Neural crest cell (in vitro differentiated cells): ENCODE results near the gene MAN2B2. TPM values are rescaled to one million over a fixed set of nuclear protein-coding genes. Genes with fewer than 3 reads are reported as not detected.

ENCODE experiments used
- DNase-seq: peaks from one replicate; pipeline ENCODE4 v3.0.0; 2021; ENCODE audit warnings: low read depth, mixed read lengths, low spot score
- H3K27ac Mint-ChIP-seq: one replicate; pipeline ENCODE4 v1.8.0; 2021; ENCODE audit warnings: mild to moderate bottlenecking, mixed read lengths; ENCODE audit not compliant: unreplicated experiment
- H3K27me3 Mint-ChIP-seq: 2 replicates; pipeline ENCODE4 v1.8.0; 2021; ENCODE audit warnings: low read depth, mild to moderate bottlenecking, mixed read lengths
- H3K36me3 Mint-ChIP-seq: 2 replicates; pipeline ENCODE4 v1.8.0; 2021; ENCODE audit warnings: low read depth, mild to moderate bottlenecking, mixed read lengths
- H3K4me1 Mint-ChIP-seq: 2 replicates; pipeline ENCODE4 v1.8.0; 2021; ENCODE audit warnings: mixed read lengths
- H3K4me3 Mint-ChIP-seq: one replicate; pipeline ENCODE4 v1.8.0; 2021; ENCODE audit warnings: mild to moderate bottlenecking, mixed read lengths
- H3K9me3 Mint-ChIP-seq: 2 replicates; pipeline ENCODE4 v1.8.0; 2021; ENCODE audit warnings: mixed read lengths
- total RNA-seq: library from RNA; stranded (reverse); gene quantifications from 2 replicates; pipeline ENCODE4 v1.2.1, GENCODE V29; 2021
- TF ChIP-seq, protein P1 (sequence below): fragments of 200-600 bp; sonication (generic); conservative IDR thresholded peaks from 2 replicates; pipeline ENCODE4 v1.5.0; 2021; ENCODE audit warnings: antibody characterized with exemption, mild to moderate bottlenecking

The MAN2B2 gene
- total RNA-seq, 1 donor from 2014 or later, result 9.4 TPM

GRCh38 chr4:6577409-6577808 is 2.4 kb downstream of the MAN2B2 start:
- DNase-seq, result no peak
- peaks cover 17% of the 10 kb centered on the region for H3K36me3 Mint-ChIP-seq
- no peak overlapping the region for H3K27ac Mint-ChIP-seq
- H3K27me3 Mint-ChIP-seq, result peaks cover 14% of the 10 kb centered on the region
- H3K4me1 Mint-ChIP-seq, result no peaks in the 10 kb centered on the region
- no peak overlapping the region for H3K4me3 Mint-ChIP-seq
- peaks cover 5% of the 10 kb centered on the region for H3K9me3 Mint-ChIP-seq
- TF ChIP-seq, protein P1, sequence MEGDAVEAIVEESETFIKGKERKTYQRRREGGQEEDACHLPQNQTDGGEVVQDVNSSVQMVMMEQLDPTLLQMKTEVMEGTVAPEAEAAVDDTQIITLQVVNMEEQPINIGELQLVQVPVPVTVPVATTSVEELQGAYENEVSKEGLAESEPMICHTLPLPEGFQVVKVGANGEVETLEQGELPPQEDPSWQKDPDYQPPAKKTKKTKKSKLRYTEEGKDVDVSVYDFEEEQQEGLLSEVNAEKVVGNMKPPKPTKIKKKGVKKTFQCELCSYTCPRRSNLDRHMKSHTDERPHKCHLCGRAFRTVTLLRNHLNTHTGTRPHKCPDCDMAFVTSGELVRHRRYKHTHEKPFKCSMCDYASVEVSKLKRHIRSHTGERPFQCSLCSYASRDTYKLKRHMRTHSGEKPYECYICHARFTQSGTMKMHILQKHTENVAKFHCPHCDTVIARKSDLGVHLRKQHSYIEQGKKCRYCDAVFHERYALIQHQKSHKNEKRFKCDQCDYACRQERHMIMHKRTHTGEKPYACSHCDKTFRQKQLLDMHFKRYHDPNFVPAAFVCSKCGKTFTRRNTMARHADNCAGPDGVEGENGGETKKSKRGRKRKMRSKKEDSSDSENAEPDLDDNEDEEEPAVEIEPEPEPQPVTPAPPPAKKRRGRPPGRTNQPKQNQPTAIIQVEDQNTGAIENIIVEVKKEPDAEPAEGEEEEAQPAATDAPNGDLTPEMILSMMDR, result no peak

DNA sequence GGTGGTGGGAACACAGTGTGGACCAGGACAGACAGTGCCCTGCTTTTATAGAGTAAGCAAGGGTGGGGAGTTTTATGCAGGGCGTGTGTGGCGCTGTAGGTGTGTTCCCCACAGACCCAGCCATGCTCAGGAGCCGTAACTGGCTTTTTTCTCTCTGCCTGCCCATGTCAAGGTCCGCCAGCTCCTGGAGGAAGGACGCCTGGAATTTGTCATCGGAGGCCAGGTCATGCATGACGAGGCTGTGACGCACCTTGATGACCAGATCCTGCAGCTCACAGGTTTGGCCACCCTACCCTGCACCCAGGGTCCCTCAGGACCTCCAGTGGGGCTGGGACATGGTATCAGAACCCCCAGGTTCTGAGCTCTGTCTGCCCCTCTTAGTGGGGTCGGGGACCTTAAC is 3.2 kb downstream of the MAN2B2 start:
- TF ChIP-seq, protein P1, result no peak
- Mint-ChIP-seq H3K27me3 (peaks cover 6% of the 10 kb centered on the region), H3K4me3 (no peak overlapping the region), H3K9me3 (peaks cover 8% of the 10 kb centered on the region), H3K27ac (no peak overlapping the region), H3K4me1 (no peaks in the 10 kb centered on the region), H3K36me3 (peaks cover 19% of the 10 kb centered on the region)
- no peak for DNase-seq

GRCh38 chr4:6580353-6580752 is 5.4 kb downstream of the MAN2B2 start:
- H3K4me3 Mint-ChIP-seq, result peak overlapping the region; percentile 2
- no peak overlapping the region for H3K27ac Mint-ChIP-seq
- TF ChIP-seq, protein P1, result no peak
- H3K4me1 Mint-ChIP-seq, result no peaks in the 10 kb centered on the region
- DNase-seq, result no peak
- H3K27me3 Mint-ChIP-seq, result no peaks in the 10 kb centered on the region
- H3K9me3 Mint-ChIP-seq, result peaks cover 10% of the 10 kb centered on the region
- H3K36me3 Mint-ChIP-seq, result peaks cover 27% of the 10 kb centered on the region

DNA sequence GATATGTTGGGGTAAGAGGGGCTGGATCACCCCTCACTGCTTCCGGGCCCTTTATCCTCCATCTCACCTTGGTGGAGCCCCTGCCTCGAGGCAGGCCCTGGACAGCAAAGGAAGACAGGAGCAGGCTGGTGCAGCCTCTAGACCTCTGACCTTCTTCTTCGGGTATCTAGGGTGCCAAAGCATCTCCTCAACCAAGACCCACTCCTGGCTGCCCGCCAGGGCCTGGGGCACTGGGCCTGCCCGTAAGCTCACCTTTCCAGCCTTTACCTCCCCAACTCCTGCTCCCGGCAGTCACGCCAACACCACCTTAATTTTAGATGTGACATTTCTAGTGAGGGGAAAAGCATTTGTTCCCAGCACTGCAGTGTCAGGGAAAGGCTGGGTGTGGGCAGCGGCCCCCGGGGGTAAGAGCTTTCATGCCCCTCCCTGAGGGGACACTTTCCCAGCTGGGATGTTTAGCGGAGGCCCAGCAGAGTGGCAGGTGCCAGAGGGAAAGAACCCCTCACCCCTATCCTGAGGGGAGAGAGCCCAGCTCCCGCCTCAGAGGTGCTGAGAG is 6.7 kb downstream of the MAN2B2 start:
- TF ChIP-seq, protein P1, result no peak
- H3K4me1 Mint-ChIP-seq, result no peaks in the 10 kb centered on the region
- H3K9me3 Mint-ChIP-seq, result peaks cover 10% of the 10 kb centered on the region
- no peak for DNase-seq
- no peak overlapping the region for H3K27ac Mint-ChIP-seq
- peaks cover 27% of the 10 kb centered on the region for H3K36me3 Mint-ChIP-seq
- H3K4me3 Mint-ChIP-seq, result no peak overlapping the region
- no peaks in the 10 kb centered on the region for H3K27me3 Mint-ChIP-seq

DNA sequence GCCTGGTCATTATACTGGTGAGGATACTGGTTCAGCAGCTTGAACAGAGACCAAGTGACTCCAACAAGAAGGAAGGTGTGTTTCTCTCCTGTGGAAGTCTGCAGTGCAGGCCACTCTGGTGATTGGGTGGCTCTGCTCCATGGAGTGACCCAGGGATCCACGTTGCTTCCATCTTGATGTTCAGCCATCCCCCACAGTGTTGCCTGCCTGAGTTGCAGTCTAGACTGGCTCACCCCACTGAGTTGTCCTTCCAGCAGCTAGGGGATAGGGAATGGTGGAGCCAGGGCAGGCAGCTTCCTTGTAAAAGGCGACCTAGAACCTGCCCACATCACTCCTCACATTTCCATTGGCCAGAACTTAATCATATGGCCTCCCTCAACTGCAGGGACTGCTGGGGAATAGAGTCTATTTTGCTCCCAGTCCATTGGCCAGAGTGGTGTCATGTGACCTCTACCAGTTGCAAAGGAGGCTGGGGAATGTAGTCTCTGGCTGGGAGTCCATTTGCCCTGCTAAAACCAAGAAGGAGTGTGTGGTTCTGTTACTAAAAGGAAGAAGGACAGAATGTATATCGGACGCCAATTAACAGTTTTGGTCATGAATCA is 8.0 kb downstream of the MAN2B2 start:
- no peak for DNase-seq
- H3K9me3 Mint-ChIP-seq, result peaks cover 10% of the 10 kb centered on the region
- H3K4me1 Mint-ChIP-seq, result no peaks in the 10 kb centered on the region
- peaks cover 24% of the 10 kb centered on the region for H3K36me3 Mint-ChIP-seq
- TF ChIP-seq, protein P1, result no peak
- H3K27me3 Mint-ChIP-seq, result no peaks in the 10 kb centered on the region
- no peak overlapping the region for H3K27ac Mint-ChIP-seq
- H3K4me3 Mint-ChIP-seq, result no peak overlapping the region
